MM.1S (cell line): ENCODE measurements around the gene TSSC4.

Source experiments
- CTCF ChIP-seq: fragments of 300-600 bp; sonication (generic); IDR thresholded peaks from 2 replicates; pipeline ENCODE4 v1.5.1; 2016; ENCODE audit warnings: antibody characterized with exemption, low read length, mixed read lengths
- EZH2 ChIP-seq: fragments of 300-600 bp; sonication (generic); optimal IDR thresholded peaks from 2 replicates; pipeline ENCODE3; 2017; ENCODE audit warnings: low read depth, mild to moderate bottlenecking, antibody characterized with exemption, low read length, mixed read lengths
- EZH2phosphoT487 ChIP-seq: fragments of 300-600 bp; sonication (generic); IDR thresholded peaks from 2 replicates; pipeline ENCODE4 v1.6.1; 2018; ENCODE audit warnings: antibody characterized with exemption, low read length

DNA sequence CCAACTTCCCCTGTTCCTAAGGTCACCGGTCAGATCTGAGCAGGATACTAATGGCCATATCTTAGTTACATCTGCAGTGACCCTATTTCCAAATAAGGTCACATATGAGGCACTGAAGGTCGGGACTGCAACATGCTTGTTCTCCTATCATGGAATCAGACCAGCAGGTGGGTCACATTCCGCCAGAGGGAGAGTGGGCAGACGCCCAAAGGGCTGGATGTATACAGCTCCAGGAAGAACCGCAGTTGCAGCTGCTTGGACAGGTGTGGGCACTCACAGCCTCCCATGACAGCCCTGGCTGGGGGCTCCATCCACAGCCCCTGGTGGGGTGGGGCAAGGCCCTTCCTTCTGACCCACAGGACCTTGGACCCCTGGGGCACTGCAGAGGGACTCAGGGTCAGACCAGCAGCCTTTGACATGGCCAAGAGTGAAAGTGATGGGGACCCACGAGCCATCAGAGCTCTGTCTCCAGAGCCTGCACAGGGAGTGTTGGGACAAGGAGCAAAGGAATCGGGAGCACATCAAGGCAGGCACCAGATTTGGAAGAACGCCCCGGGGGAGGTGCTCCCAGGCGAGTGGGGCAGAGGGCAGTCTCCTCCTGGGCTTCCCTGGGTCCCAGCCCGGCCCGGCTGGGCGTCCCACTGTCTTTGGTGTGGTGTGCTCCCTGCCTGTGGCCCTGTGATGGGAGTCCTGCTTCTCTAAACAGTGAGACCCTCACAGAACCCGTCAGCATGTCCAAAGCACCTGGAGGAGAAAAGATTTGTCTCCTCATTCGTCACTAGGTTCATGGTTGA lies 36.8 kb upstream of the TSSC4 start:
- TF ChIP-seq EZH2 (no peak), CTCF (no peak), EZH2phosphoT487 (no peak)
